Right lobe of liver (tissue), 6 donors: ENCODE data around the gene MYH15. TPM values are rescaled to one million over a fixed set of nuclear protein-coding genes. Genes with fewer than 3 reads are reported as not detected.

ENCODE experiments used
- ATAC-seq, 4 donors: fragments of 200-7000 bp; cut with Tn5 transposase; one replicate each; pipeline ENCODE4 v1.9.1; 2020; ENCODE audit warnings: mild to moderate bottlenecking in 4 of 4, moderate library complexity in 4 of 4
- DNase-seq, 3 donors: peaks; one replicate each; pipeline ENCODE4 v3.0.0-alpha.2; 2020
- H3K27ac ChIP-seq, 3 donors: fragments of 200-600 bp; one replicate each; pipeline ENCODE4 v1.8.0; 2022
- H3K27me3 ChIP-seq, 2 donors: fragments of 200-600 bp; one replicate each; pipeline ENCODE4 v1.8.0; 2022
- H3K36me3 ChIP-seq, 4 donors: fragments of 200-600 bp; sonication (generic) in 1 of 4; one replicate each; pipeline versions ENCODE4 v1.5.1 to v1.8.0; 2017 to 2022; ENCODE audit warnings: control low read depth in 1 of 4
- H3K4me1 ChIP-seq, 4 donors: fragments of 200-600 bp; sonication (generic) in 1 of 4; one replicate each; pipeline versions ENCODE4 v1.5.1 to v1.8.0; 2017 to 2022; ENCODE audit warnings: control low read depth in 1 of 4
- H3K4me3 ChIP-seq, 3 donors: fragments of 200-600 bp; one replicate each; pipeline ENCODE4 v1.8.0; 2022
- H3K9me3 ChIP-seq, 4 donors: fragments of 200-600 bp; sonication (generic) in 1 of 4; one replicate each; pipeline versions ENCODE4 v1.5.1 to v1.8.0; 2017 to 2022; ENCODE audit warnings: control low read depth in 1 of 4
- POLR2A ChIP-seq: fragments of 450-650 bp; IDR thresholded peaks from one replicate; pipeline ENCODE4 v1.6.1; 2017; ENCODE audit warnings: antibody characterized with exemption, mild to moderate bottlenecking
- WGBS: methylation state at CpG from one replicate; pipeline ENCODE4 v1.1.6; 2018; ENCODE audit warnings: low coverage, low lambda C conversion rate; ENCODE audit not compliant: insufficient coverage; ENCODE audit errors: missing lambda C conversion rate; 5-methylcytosine and 5-hydroxymethylcytosine counted together
- intact Hi-C, 2 donors: fragments of 100-400 bp; cut with DNase I; formaldehyde crosslinking; loops; one replicate each; pipeline versions ENCODE4 v1.11.2 to v1.14.1; 2022
- total RNA-seq, 6 experiments: library from RNA; depleted of rRNA in 2 of 6; stranded (reverse); fragments of >200 nt in 2 of 6; fragmentation: NEBNext Ultra II Directional in 3 of 6; extraction: Animal tissue kit (Norgen Biotek cat#: 25700) in 3 of 6; gene quantifications; one replicate each; pipeline versions ENCODE4 v1.1.0 to v1.2.4, GENCODE V29; 2016 to 2023
- TF ChIP-seq, protein P1 (sequence below), 4 donors: fragments of 200-600 bp in 3 of 4; fragments of 450-650 bp in 1 of 4; IDR thresholded peaks; one replicate each; pipeline versions ENCODE4 v1.5.1 to v1.8.0; 2016 to 2022; ENCODE audit warnings: antibody characterized with exemption in 4 of 4, mild to moderate bottlenecking in 2 of 4
- donor health status: DM: no; HTN: yes; CAD: no.
- donor health status: DM: no; HTN: no; CAD: no.
- donor health status: DM: no; HTN: no; CAD: no.
- donor health status: DM: no; HTN: yes; CAD: no.
- donor health status: DM: no; HTN: yes; CAD: no.

MYH15 gene
- total RNA-seq, 6 experiments from 2014 or later = not detected

- Histone ChIP-seq H3K4me3 (no peak overlapping the region), H3K9me3 (no peaks in the 10 kb centered on the region), H3K27ac (no peak overlapping the region), H3K36me3 (no peaks in the 10 kb centered on the region), H3K4me1 (no peaks in the 10 kb centered on the region), H3K27me3 (no peaks in the 10 kb centered on the region)
- 61% methylated on average over 2 of the region's 2 CpGs for WGBS
- TF ChIP-seq, protein P1, sequence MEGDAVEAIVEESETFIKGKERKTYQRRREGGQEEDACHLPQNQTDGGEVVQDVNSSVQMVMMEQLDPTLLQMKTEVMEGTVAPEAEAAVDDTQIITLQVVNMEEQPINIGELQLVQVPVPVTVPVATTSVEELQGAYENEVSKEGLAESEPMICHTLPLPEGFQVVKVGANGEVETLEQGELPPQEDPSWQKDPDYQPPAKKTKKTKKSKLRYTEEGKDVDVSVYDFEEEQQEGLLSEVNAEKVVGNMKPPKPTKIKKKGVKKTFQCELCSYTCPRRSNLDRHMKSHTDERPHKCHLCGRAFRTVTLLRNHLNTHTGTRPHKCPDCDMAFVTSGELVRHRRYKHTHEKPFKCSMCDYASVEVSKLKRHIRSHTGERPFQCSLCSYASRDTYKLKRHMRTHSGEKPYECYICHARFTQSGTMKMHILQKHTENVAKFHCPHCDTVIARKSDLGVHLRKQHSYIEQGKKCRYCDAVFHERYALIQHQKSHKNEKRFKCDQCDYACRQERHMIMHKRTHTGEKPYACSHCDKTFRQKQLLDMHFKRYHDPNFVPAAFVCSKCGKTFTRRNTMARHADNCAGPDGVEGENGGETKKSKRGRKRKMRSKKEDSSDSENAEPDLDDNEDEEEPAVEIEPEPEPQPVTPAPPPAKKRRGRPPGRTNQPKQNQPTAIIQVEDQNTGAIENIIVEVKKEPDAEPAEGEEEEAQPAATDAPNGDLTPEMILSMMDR (IDR thresholded peaks at IDR 0.05) = no peak
- no peak for TF ChIP-seq POLR2A
- no peak for DNase-seq
- intact Hi-C loops = no loop called here
- no peak for ATAC-seq
These were observed 6.5 kb upstream of the MYH15 start for GRCh38 chr3:108516881-108517280.

- no peaks in the 10 kb centered on the region for H3K36me3 ChIP-seq
- no peak overlapping the region for H3K4me3 ChIP-seq
- no peak overlapping the region for H3K27ac ChIP-seq
- TF ChIP-seq, protein P1 (IDR thresholded peaks at IDR 0.05) = no peak
- TF ChIP-seq POLR2A = no peak
- H3K9me3 ChIP-seq = no peaks in the 10 kb centered on the region
- no peak for DNase-seq
- intact Hi-C loops = no loop called here
- ATAC-seq = no peak
- no peaks in the 10 kb centered on the region for H3K4me1 ChIP-seq
- WGBS = 46% methylated on average over 3 of the region's 3 CpGs
- H3K27me3 ChIP-seq = no peaks in the 10 kb centered on the region
These were observed 3.6 kb upstream of the MYH15 start for GRCh38 chr3:108513961-108514360.

- TF ChIP-seq, protein P1 (IDR thresholded peaks at IDR 0.05) = no peak
- TF ChIP-seq POLR2A = no peak
- intact Hi-C loops = no loop called here
- Histone ChIP-seq H3K4me3 (no peak overlapping the region), H3K27ac (no peak overlapping the region), H3K9me3 (no peaks in the 10 kb centered on the region), H3K4me1 (no peaks in the 10 kb centered on the region), H3K27me3 (no peaks in the 10 kb centered on the region), H3K36me3 (no peaks in the 10 kb centered on the region)
- no peak for ATAC-seq
- no peak for DNase-seq
- 47% methylated on average over 2 of the region's 2 CpGs for WGBS
These were observed 2.3 kb upstream of the MYH15 start for GRCh38 chr3:108512671-108513070.

GRCh38 chr3:108511490-108511889, 1.1 kb upstream of the MYH15 start:
- H3K4me3 ChIP-seq = no peak overlapping the region
- ATAC-seq = no peak
- no peaks in the 10 kb centered on the region for H3K4me1 ChIP-seq
- no peaks in the 10 kb centered on the region for H3K9me3 ChIP-seq
- intact Hi-C loops = no loop called here
- H3K36me3 ChIP-seq = no peaks in the 10 kb centered on the region
- H3K27ac ChIP-seq = no peak overlapping the region
- no peak for DNase-seq
- TF ChIP-seq POLR2A = no peak
- TF ChIP-seq, protein P1 (IDR thresholded peaks at IDR 0.05) = no peak
- H3K27me3 ChIP-seq = no peaks in the 10 kb centered on the region

DNA sequence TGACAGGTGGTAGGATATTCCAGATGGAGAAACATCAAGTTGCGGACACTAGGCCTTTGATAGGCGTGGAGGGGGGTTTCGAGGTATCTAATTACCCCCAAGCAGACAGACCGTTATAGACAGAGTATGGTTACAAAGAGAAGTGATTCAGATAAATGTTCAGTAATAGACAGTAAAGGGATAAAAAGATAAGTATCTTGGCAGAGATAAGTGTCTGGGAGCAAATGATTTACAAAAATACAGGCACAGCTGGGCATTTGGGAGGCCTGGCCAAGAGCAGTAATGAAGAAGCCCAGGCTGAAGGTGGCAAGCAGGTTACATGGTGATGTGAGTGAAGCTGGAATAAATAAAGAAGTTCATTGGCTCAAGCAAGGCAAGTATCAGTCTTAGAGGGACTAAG, 659 bp upstream of the MYH15 start:
- H3K4me1 ChIP-seq = no peaks in the 10 kb centered on the region
- no peaks in the 10 kb centered on the region for H3K9me3 ChIP-seq
- H3K27me3 ChIP-seq = no peaks in the 10 kb centered on the region
- WGBS = 85% methylated on average over 4 of the region's 4 CpGs
- intact Hi-C loops = no loop called here
- no peak overlapping the region for H3K27ac ChIP-seq
- no peaks in the 10 kb centered on the region for H3K36me3 ChIP-seq
- H3K4me3 ChIP-seq = no peak overlapping the region
- ATAC-seq (no peak), DNase-seq (no peak)
- TF ChIP-seq, protein P1 (IDR thresholded peaks at IDR 0.05) = no peak
- no peak for TF ChIP-seq POLR2A
